CD14-positive monocyte (primary cell): Measurements from ENCODE around the gene DENND1A. TPM values are rescaled to one million over a fixed set of nuclear protein-coding genes. Genes with fewer than 3 reads are reported as not detected.

Source experiments
- DNase-seq, 3 donors: peaks; one replicate each; pipeline ENCODE4 v3.0.0-alpha.2; 2011 to 2022
- H2AFZ ChIP-seq: 2 replicates; pipeline ENCODE4 v1.6.0; 2012; ENCODE audit warnings: mild to moderate bottlenecking, low read depth, low read length, inconsistent platforms; ENCODE audit not compliant: insufficient read depth, poor library complexity, severe bottlenecking
- H3K27ac ChIP-seq, 2 donors: 1 replicate in 1 of 2; 2 replicates in 1 of 2; pipeline ENCODE4 v1.5.1; 2012 to 2013; ENCODE audit warnings: low read length in 2 of 2, control low read depth in 1 of 2, inconsistent platforms in 1 of 2, low read depth in 1 of 2, mild to moderate bottlenecking in 1 of 2
- H3K27me3 ChIP-seq, 2 donors: one replicate each; pipeline versions ENCODE4 v1.6.0 to v1.6.1; 2011 to 2013; ENCODE audit warnings: low read length in 2 of 2; ENCODE audit not compliant: control insufficient read depth in 2 of 2, insufficient read depth in 2 of 2
- H3K36me3 ChIP-seq, 2 donors: replicated peaks in 1 of 2; 1 replicate in 1 of 2; 2 replicates in 1 of 2; pipeline versions ENCODE4 v1.5.1 to v1.6.1; 2012 to 2013; ENCODE audit warnings: low read length in 2 of 2, control low read depth in 1 of 2, inconsistent platforms in 1 of 2, mild to moderate bottlenecking in 1 of 2; ENCODE audit not compliant: insufficient read depth in 2 of 2, control insufficient read depth in 1 of 2
- H3K4me1 ChIP-seq, 2 donors: 1 replicate in 1 of 2; 2 replicates in 1 of 2; pipeline versions ENCODE4 v1.5.1 to v1.6.1; 2012 to 2013; ENCODE audit warnings: low read length in 2 of 2, control low read depth in 1 of 2, inconsistent platforms in 1 of 2, mild to moderate bottlenecking in 1 of 2, moderate library complexity in 1 of 2; ENCODE audit not compliant: insufficient read depth in 2 of 2, control insufficient read depth in 1 of 2
- H3K4me2 ChIP-seq: replicated peaks from 2 replicates; pipeline ENCODE3; 2012; ENCODE audit warnings: low read length, moderate library complexity, mild to moderate bottlenecking; ENCODE audit not compliant: poor library complexity, severe bottlenecking; ENCODE audit errors: extremely low read depth
- H3K4me3 ChIP-seq, 3 experiments: fragments of 200-600 bp in 1 of 3; sonication (generic) in 1 of 3; replicated peaks in 1 of 3; 1 replicate in 2 of 3; 2 replicates in 1 of 3; pipeline ENCODE4 v1.5.1; 2011 to 2013; ENCODE audit warnings: low read length in 3 of 3, mild to moderate bottlenecking in 3 of 3, control low read depth in 2 of 3, low read depth in 2 of 3, inconsistent platforms in 1 of 3, moderate library complexity in 1 of 3
- H3K79me2 ChIP-seq: 2 replicates; pipeline ENCODE4 v1.6.0; 2012; ENCODE audit warnings: mild to moderate bottlenecking, control low read depth, inconsistent platforms, low read length, moderate library complexity; ENCODE audit not compliant: insufficient read depth
- H3K9ac ChIP-seq: 2 replicates; pipeline ENCODE4 v1.6.0; 2017; ENCODE audit warnings: low read length, mild to moderate bottlenecking; ENCODE audit not compliant: insufficient read depth, poor library complexity, severe bottlenecking
- H3K9me3 ChIP-seq, 2 donors: replicated peaks in 1 of 2; 1 replicate in 1 of 2; 2 replicates in 1 of 2; pipeline versions ENCODE4 v1.5.1 to v1.6.1; 2012 to 2013; ENCODE audit warnings: low read length in 2 of 2, control low read depth in 1 of 2; ENCODE audit not compliant: control insufficient read depth in 1 of 2, insufficient read depth in 1 of 2
- H4K20me1 ChIP-seq: 2 replicates; pipeline ENCODE4 v1.6.0; 2012; ENCODE audit warnings: mild to moderate bottlenecking, low read length, control low read depth, moderate library complexity; ENCODE audit not compliant: insufficient read depth
- H3K27ac Mint-ChIP-seq, 7 donors: one replicate each; pipeline ENCODE4 v1.8.0; 2020; ENCODE audit warnings: mild to moderate bottlenecking in 7 of 7, mixed read lengths in 7 of 7, moderate library complexity in 6 of 7, inconsistent platforms in 2 of 7
- H3K27me3 Mint-ChIP-seq, 3 donors: one replicate each; pipeline ENCODE4 v1.8.0; 2021 to 2022; ENCODE audit warnings: low read depth in 3 of 3, mild to moderate bottlenecking in 3 of 3, mixed read lengths in 3 of 3, moderate library complexity in 3 of 3, inconsistent platforms in 1 of 3
- H3K36me3 Mint-ChIP-seq, 2 donors: one replicate each; pipeline ENCODE4 v1.8.0; 2020; ENCODE audit warnings: mixed read lengths in 2 of 2, inconsistent platforms in 1 of 2, mild to moderate bottlenecking in 1 of 2
- H3K4me1 Mint-ChIP-seq: one replicate; pipeline ENCODE4 v1.8.0; 2020; ENCODE audit warnings: mild to moderate bottlenecking, mixed read lengths
- H3K4me3 Mint-ChIP-seq, 2 donors: one replicate each; pipeline ENCODE4 v1.8.0; 2020; ENCODE audit warnings: mild to moderate bottlenecking in 2 of 2, mixed read lengths in 2 of 2, moderate library complexity in 1 of 2
- H3K9me3 Mint-ChIP-seq, 7 donors: one replicate each; pipeline ENCODE4 v1.8.0; 2020 to 2022; ENCODE audit warnings: mixed read lengths in 7 of 7, mild to moderate bottlenecking in 6 of 7, moderate library complexity in 6 of 7, inconsistent platforms in 2 of 7
- WGBS: methylation state at CpG from one replicate; pipeline ENCODE4 v1.1.5; 2013; ENCODE audit warnings: missing lambda C conversion rate; ENCODE audit not compliant: insufficient coverage; 5-methylcytosine and 5-hydroxymethylcytosine counted together
- intact Hi-C, 2 donors: fragments of 100-400 bp; cut with micrococcal nuclease; formaldehyde crosslinking; loops; one replicate each; pipeline versions ENCODE4 v1.15.0 to v1.15.1; 2023
- polyA plus RNA-seq, 3 donors: library from polyadenylated mRNA; depleted of rRNA in 1 of 3; unstranded in 2 of 3; stranded (reverse) in 1 of 3; fragments of 300-500 nt in 2 of 3; fragments of >200 nt in 1 of 3; fragmentation: Illumina TruSeq in 2 of 3; gene quantifications; 1 replicate in 2 of 3; 2 replicates in 1 of 3; pipeline ENCODE4 v1.2.3, GENCODE V29; 2012 to 2021
- TF ChIP-seq, protein P1 (sequence below): fragments of 200-600 bp; IDR thresholded peaks from one replicate; pipeline ENCODE4 v1.8.0; 2022; ENCODE audit warnings: antibody characterized with exemption, mild to moderate bottlenecking

DENND1A gene
- polyA plus RNA-seq, 3 donors = 24.8 to 73.0 (median 29.4) TPM

- TF ChIP-seq, protein P1, sequence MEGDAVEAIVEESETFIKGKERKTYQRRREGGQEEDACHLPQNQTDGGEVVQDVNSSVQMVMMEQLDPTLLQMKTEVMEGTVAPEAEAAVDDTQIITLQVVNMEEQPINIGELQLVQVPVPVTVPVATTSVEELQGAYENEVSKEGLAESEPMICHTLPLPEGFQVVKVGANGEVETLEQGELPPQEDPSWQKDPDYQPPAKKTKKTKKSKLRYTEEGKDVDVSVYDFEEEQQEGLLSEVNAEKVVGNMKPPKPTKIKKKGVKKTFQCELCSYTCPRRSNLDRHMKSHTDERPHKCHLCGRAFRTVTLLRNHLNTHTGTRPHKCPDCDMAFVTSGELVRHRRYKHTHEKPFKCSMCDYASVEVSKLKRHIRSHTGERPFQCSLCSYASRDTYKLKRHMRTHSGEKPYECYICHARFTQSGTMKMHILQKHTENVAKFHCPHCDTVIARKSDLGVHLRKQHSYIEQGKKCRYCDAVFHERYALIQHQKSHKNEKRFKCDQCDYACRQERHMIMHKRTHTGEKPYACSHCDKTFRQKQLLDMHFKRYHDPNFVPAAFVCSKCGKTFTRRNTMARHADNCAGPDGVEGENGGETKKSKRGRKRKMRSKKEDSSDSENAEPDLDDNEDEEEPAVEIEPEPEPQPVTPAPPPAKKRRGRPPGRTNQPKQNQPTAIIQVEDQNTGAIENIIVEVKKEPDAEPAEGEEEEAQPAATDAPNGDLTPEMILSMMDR = no peak
- Mint-ChIP-seq H3K27ac (peak overlapping the region in 1 of 7 donors; percentile 47), H3K36me3 (peaks cover 4 to 15% of the 10 kb centered on the region in 2 donors), H3K9me3 (no peaks in the 10 kb centered on the region), H3K4me1 (peaks cover 40% of the 10 kb centered on the region), H3K27me3 (no peaks in the 10 kb centered on the region), H3K4me3 (no peak overlapping the region)
- H3K27me3 ChIP-seq = no peaks in the 10 kb centered on the region
- H3K9me3 ChIP-seq = no peaks in the 10 kb centered on the region
- no peak overlapping the region for H3K9ac ChIP-seq
- peaks cover 0 to 7% of the 10 kb centered on the region in 2 donors for H3K36me3 ChIP-seq
- peaks cover 21 to 30% of the 10 kb centered on the region in 2 donors for H3K4me1 ChIP-seq
- WGBS = no CpG with 5 or more reads among the region's 8 CpGs
- H4K20me1 ChIP-seq = peaks cover 100% of the 10 kb centered on the region
- H3K4me3 ChIP-seq = no peak overlapping the region
- no peak overlapping the region for H3K4me2 ChIP-seq
- H3K27ac ChIP-seq = no peak overlapping the region
- H3K79me2 ChIP-seq = peaks cover 52% of the 10 kb centered on the region
- H2AFZ ChIP-seq = no peak overlapping the region
- intact Hi-C loops = no loop called here
- DNase-seq = no peak
Measured at GRCh38 chr9:123775289-123776284, 154.3 kb downstream of the DENND1A start.

DNA sequence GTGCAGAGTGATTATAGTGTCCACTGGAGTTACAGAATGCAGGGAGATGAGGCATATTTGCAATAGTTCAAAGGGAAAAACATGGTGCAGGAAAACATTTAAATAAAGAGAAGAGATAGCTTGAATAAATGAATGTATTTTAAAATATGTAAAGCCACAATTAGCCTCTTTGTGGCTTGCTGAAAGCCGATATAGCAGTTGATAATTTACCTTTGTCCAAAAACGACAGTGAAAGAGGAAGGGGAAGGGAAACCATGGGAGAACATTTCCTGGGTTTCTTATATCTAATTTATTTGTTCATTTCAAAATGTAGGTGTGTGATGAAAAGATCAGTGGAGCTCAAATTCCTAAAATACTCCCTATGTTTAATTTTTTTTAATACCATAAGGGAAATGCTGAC lies 156.1 kb downstream of the DENND1A start:
- peaks cover 66% of the 10 kb centered on the region for H3K79me2 ChIP-seq
- H3K4me3 Mint-ChIP-seq = no peak overlapping the region
- H3K27ac ChIP-seq = peak overlapping the region in 1 of 2 donors; percentile 25
- no peak overlapping the region for H2AFZ ChIP-seq
- TF ChIP-seq, protein P1 = no peak
- no peaks in the 10 kb centered on the region for H3K9me3 ChIP-seq
- no peak overlapping the region for H3K4me2 ChIP-seq
- intact Hi-C loops = no loop called here
- peaks cover 21 to 30% of the 10 kb centered on the region in 2 donors for H3K4me1 ChIP-seq
- peaks cover 4 to 7% of the 10 kb centered on the region in 2 donors for H3K36me3 Mint-ChIP-seq
- H3K9me3 Mint-ChIP-seq = no peaks in the 10 kb centered on the region
- no peak overlapping the region for H3K27ac Mint-ChIP-seq
- H3K4me1 Mint-ChIP-seq = peaks cover 40% of the 10 kb centered on the region
- no peak for DNase-seq
- peaks cover 100% of the 10 kb centered on the region for H4K20me1 ChIP-seq
- no peaks in the 10 kb centered on the region for H3K27me3 Mint-ChIP-seq
- H3K4me3 ChIP-seq = no peak overlapping the region
- H3K27me3 ChIP-seq = no peaks in the 10 kb centered on the region
- H3K36me3 ChIP-seq = no peaks in the 10 kb centered on the region
- no CpG with 5 or more reads among the region's 2 CpGs for WGBS
- no peak overlapping the region for H3K9ac ChIP-seq
